ENCODE results near the gene BRAP.

GRCh38 chr12:111597831-111598636, 87.7 kb downstream of the BRAP start:
- TF ChIP-seq CTCF (conservative IDR thresholded peaks at IDR 0.05), result no peak
- TF ChIP-seq ZFX (IDR thresholded peaks at IDR 0.05), result no peak
